Sigmoid colon (tissue), 3 donors: ENCODE results near the gene FBXL7.

ENCODE experiments used
- CTCF ChIP-seq, 4 experiments: fragments of 450-650 bp in 3 of 4; fragments of 200-600 bp in 1 of 4; IDR thresholded peaks; one replicate each; pipeline ENCODE4 v1.5.1; 2016 to 2019; ENCODE audit warnings: antibody characterized with exemption in 4 of 4, mild to moderate bottlenecking in 3 of 4, moderate library complexity in 2 of 4
- POLR2A ChIP-seq, 2 donors: fragments of 450-650 bp; IDR thresholded peaks; one replicate each; pipeline ENCODE4 v1.6.1; 2016; ENCODE audit warnings: antibody characterized with exemption in 2 of 2, mild to moderate bottlenecking in 2 of 2, moderate library complexity in 2 of 2

GRCh38 chr5:15731699-15732098 lies 231.7 kb downstream of the FBXL7 start:
- no peak for TF ChIP-seq CTCF (IDR thresholded peaks at IDR 0.05)
- TF ChIP-seq POLR2A (IDR thresholded peaks at IDR 0.05): no peak
